Activated CD8-positive, alpha-beta memory T cell treated with anti-CD3 and anti-CD28 coated beads, Interleukin-2, amount 50 U/mL, for 1 hour (primary cell): ENCODE data around the gene ZNF12.

Experiments
- DNase-seq: peaks from one replicate; pipeline ENCODE4 v3.0.0-alpha.2; 2020; ENCODE audit errors: extremely low read depth

Gene ZNF12

DNA sequence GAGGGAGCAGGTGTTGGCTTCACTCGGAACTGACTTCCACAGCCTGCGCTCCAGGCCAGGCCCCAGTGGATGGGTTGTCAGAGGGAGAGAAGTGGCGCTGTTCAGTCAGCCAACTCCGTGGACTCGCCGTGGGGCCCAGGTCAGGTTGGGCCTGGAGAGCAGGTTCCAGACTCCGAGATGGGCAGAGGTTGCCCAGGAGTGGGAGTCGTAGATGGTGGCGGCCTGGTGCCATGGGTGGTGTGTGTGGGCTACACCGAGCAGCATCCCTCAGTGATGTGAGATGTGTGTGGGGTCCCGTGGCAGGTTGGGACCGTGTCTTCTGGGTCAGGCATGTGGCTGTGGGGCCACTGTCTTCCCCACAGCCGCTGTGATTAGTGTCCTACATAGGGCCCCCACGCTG is 59.2 kb downstream of the ZNF12 start:
- no peak for DNase-seq

DNA sequence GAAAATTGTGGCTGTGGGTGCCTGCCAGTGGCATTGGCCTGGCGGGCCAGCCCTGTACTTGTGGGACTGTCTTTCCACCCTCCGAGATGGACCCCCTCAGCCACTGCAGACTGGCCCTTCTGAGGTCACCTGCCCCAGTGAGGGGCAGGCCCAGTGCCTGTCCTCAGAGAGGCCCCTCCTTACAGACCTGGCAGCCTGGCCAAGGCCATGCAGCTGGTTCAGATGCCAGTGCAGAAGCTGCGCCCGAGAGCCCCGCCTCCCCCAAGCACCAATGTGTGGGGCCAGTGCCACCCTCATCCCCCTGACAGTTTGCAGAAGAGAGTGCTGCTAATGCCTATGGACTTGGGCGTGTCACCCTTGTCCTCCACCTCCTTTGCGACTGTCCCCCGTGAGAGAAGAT is 59.7 kb downstream of the ZNF12 start:
- DNase-seq = no peak

GRCh38 chr7:6646465-6646864 is 60.3 kb downstream of the ZNF12 start:
- no peak for DNase-seq

DNA sequence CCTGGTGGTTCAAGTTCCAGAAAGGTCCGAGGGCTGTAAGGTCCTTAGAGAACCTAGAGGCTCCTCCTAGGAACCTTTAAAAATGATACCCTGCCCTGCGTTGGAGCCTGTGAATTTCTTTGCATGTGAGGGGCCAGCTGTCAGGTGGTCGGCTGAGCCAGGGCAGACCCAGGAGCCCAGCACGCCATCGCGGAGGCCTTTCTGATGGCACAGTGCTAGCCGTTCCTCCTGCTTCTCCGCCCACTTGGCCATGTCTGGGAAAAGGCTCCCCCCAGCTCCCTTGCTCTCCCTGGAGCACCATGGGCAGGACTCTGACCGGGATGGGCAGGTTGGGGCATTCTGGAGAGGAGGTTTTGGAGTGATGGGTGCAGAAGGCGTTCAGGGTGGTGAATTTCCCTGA is 62.0 kb downstream of the ZNF12 start:
- no peak for DNase-seq

- no peak for DNase-seq
These were observed 62.7 kb downstream of the ZNF12 start for GRCh38 chr7:6643915-6644625.

- no peak for DNase-seq
These were observed 63.7 kb downstream of the ZNF12 start for GRCh38 chr7:6642861-6643640.

- no peak for DNase-seq
These were observed 64.4 kb downstream of the ZNF12 start for GRCh38 chr7:6642239-6642839.

DNA sequence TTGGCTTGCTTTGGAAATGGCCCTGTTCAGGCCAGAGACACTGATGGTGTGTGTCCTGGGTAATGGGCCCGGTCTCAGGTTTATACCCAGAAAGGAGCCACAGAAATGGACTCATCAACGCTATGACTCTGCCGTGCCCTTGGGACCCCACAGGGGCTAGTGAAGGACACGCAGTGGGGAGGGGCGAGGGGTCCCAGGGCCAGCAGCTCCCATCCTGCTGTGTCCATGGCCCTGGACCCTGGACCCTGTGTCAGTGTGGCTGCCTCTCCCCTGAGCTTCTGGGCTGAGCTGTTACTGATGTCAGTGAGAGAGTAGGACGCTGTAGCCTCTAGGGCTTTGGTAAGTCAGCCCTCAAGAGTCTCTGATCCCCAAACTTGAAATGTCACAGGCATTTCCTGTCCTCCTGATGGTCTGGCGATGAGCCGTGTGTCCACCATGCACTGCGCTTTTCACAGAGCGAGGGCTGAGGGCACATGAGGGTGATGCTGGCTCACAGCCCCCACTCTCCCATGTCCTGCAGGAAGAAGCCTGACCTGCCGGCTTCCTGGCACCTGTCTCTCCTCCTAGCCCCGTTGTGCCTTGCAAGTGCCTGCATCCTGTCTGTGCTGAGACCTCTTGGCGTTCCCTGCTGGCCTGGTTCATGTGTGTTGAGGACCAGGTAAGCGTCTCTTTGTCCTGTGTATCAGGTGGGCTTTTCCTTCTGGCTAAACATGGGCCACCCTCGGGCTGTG is 65.3 kb downstream of the ZNF12 start:
- no peak for DNase-seq

GRCh38 chr7:6640246-6640721 is 66.5 kb downstream of the ZNF12 start:
- no peak for DNase-seq

- no peak for DNase-seq
These were observed 67.1 kb downstream of the ZNF12 start for GRCh38 chr7:6639627-6640026.

DNA sequence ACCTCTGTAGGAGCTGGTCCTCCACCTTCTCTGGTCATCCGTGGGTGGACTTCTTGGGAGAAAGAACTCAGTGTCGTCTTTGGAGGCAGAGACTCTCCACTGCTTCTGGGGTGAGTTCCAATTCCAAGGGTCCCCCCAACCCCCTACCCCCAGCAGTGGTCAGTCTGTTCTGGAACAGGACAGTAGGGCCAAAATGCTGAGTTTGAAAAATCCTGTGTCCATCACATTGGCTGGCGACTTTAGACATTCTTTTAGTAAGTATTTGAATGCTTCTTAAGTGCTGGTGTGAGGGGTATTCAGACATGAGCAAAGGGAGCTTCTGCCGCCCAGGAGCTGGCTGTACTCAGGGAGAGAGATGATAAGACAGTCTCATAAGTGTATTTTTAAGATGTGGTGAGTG is 67.7 kb downstream of the ZNF12 start:
- no peak for DNase-seq
